Measurements from ENCODE around the gene MCTP1.

The MCTP1 gene

DNA sequence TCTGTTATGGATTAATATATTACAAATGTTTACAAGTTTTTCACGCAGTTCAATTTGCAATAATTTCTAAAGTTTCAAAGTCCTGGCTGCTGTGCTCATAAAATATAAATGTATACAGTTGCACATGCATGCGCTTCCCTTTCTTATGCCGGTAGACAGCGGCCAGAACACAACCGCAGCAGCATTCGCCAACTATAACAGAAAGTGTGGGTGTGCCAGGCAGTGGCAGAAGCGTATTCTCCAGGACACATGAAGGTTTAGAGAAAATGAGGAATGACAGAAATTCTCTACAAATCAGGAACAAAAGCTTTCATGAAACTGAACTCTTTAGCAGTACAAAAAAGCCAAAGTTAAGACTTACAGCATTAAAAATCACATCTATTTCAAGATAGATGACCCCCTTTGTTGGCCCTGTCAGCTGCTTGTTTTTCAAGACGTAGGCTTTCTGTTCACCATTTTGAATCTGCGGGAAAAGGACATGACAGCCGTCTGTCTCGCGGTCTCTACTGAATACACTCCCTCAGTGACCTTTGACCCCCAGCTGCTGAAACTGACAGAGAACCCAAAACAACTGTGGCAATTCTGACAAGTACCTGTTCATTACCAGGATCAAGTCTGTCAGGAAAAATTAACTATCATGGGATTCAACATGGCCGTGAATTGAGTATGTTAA lies 414.2 kb downstream of the MCTP1 start:
- POLR2A ChIA-PET (ENCODE audit: low non-redundant PET), result interaction anchor here (0.5 kb wide), 1 partner anchor 896 kb away, joined by 8 read pairs; no protein-coding TSS in a partner anchor
- CTCF ChIA-PET, result no interaction called here
- no peak for DNase-seq (ENCODE audit: low spot score)
- TF ChIP-seq, protein P1, sequence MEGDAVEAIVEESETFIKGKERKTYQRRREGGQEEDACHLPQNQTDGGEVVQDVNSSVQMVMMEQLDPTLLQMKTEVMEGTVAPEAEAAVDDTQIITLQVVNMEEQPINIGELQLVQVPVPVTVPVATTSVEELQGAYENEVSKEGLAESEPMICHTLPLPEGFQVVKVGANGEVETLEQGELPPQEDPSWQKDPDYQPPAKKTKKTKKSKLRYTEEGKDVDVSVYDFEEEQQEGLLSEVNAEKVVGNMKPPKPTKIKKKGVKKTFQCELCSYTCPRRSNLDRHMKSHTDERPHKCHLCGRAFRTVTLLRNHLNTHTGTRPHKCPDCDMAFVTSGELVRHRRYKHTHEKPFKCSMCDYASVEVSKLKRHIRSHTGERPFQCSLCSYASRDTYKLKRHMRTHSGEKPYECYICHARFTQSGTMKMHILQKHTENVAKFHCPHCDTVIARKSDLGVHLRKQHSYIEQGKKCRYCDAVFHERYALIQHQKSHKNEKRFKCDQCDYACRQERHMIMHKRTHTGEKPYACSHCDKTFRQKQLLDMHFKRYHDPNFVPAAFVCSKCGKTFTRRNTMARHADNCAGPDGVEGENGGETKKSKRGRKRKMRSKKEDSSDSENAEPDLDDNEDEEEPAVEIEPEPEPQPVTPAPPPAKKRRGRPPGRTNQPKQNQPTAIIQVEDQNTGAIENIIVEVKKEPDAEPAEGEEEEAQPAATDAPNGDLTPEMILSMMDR (conservative IDR thresholded peaks at IDR 0.05; ENCODE audit: low read depth), result no peak
- no peak overlapping the region for H3K27ac ChIP-seq

DNA sequence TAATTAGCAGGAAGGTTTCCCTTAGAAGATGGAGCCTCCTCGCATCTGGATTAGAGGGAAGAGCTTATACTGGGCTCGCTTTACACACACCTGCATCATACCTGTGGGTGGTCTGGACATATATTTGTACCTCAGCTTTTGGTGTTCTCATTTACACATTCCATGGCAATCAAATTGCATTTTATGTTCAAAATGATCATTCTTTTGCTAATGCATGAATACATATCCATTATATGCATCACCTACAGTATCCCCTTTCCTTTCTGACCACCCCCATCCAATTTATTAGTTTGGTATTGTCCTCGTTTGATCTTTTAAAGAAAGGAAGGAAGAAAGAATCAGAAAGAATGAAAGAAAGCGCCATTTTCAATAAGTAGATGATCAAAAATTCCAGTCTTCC lies 415.0 kb downstream of the MCTP1 start:
- TF ChIP-seq, protein P1 (conservative IDR thresholded peaks at IDR 0.05; ENCODE audit: low read depth), result no peak
- no peak for DNase-seq (ENCODE audit: low spot score)
- ChIA-PET CTCF (no interaction called here), POLR2A (ENCODE audit: low non-redundant PET) (no interaction called here)
- no peak overlapping the region for H3K27ac ChIP-seq

DNA sequence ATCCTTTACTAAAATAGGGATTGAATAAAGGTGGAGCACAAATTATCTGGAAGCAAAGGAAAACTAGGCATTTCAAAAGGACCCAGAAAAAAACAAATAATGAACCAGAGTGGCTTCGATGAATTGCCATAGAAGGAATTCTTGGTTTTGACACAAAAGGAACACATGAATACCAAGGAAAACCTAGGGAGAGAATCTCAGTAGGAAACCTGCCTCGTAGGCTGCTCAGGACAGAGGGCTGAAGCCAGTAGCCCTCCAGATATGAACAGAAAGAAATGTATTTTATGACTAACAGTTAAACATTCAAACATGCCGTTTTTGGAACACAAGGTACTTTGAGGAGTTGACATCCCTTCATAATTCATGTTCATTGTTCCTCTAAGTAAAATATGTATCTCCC lies 420.9 kb downstream of the MCTP1 start:
- DNase-seq (ENCODE audit: low spot score), result no peak
- ChIA-PET POLR2A (ENCODE audit: low non-redundant PET) (no interaction called here), CTCF (interaction anchor here (0.6 kb wide), 1 partner anchor 1060 kb away, joined by 3 read pairs; no protein-coding TSS in a partner anchor)
- H3K27ac ChIP-seq, result no peak overlapping the region
- TF ChIP-seq, protein P1 (conservative IDR thresholded peaks at IDR 0.05; ENCODE audit: low read depth), result no peak

DNA sequence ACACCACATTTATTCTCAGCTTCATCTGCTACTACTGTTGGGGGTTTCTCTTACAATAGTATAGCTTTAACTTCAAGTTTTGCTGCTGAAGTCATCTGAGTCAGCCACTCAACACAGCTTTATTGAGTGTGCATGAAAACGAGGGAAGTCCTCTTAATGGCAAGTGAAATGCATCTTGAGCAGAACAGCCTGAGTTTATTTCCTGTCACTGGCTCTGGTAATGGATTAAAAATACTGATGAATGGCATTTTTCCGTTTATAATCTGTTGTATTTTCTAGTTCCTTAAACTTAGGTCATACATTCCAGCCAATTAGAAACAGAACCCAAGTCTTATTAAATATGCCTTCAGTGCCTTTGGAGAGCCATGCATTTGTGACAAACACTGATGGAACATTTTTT lies 427.8 kb downstream of the MCTP1 start:
- ChIA-PET CTCF (interaction anchor here (0.6 kb wide), 1 partner anchor 32 kb away, joined by 3 read pairs; no protein-coding TSS in a partner anchor), POLR2A (ENCODE audit: low non-redundant PET) (no interaction called here)
- TF ChIP-seq, protein P1 (conservative IDR thresholded peaks at IDR 0.05; ENCODE audit: low read depth), result no peak
- no peak for DNase-seq (ENCODE audit: low spot score)
- H3K27ac ChIP-seq, result no peak overlapping the region

DNA sequence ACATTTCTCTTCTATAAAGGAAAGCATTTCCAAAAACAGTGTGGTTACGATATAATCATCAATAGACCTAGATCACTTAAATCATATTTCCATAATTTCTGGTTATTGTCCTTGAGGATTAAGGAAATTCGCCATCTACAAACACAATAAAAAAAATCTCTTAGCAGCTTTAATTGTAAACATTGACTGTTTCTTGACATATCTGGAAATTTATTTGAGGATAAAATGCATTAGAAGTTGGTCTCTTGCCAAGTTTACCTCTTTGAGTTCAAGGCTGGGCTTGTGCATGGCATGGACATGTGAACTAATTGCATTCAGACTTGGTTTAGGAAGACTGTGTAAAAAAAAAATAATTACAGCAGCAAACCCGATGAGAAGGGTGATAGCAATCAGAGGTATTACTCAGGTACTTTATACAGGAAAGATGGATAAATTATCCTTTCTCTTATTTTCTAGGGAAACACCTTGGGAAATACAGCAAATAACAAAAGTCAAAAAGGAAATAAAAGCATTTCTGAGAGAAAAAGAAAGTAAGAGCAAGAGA lies 428.6 kb downstream of the MCTP1 start:
- TF ChIP-seq, protein P1 (conservative IDR thresholded peaks at IDR 0.05; ENCODE audit: low read depth), result no peak
- no peak for DNase-seq (ENCODE audit: low spot score)
- H3K27ac ChIP-seq, result no peak overlapping the region
- POLR2A ChIA-PET (ENCODE audit: low non-redundant PET), result no interaction called here
- CTCF ChIA-PET, result interaction anchor here (0.7 kb wide), 1 partner anchor 1877 kb away, joined by 3 read pairs; no protein-coding TSS in a partner anchor

DNA sequence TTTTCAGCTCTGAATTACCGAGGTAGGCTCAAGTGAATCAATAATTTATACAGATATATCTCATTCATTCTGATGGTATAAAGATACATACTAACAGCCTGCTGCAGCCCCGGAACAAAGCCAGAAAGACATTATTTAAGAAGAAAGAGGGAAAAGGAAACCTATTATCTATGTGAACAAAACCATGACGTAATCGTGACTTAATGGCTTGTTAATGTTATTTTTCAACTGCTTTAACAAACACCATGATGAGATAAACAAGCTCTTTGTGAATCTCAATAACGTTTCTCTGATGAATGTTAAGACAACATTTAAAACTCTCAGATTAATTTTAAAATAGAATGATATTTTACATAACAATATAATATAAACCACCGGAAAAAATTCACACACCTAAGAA lies 429.4 kb downstream of the MCTP1 start:
- ChIA-PET CTCF (interaction anchor here (0.8 to 1.0 kb wide), 2 partner anchors 11 to 16 kb away, joined by 3 read pairs; no protein-coding TSS in a partner anchor), POLR2A (ENCODE audit: low non-redundant PET) (no interaction called here)
- DNase-seq (ENCODE audit: low spot score), result no peak
- TF ChIP-seq, protein P1 (conservative IDR thresholded peaks at IDR 0.05; ENCODE audit: low read depth), result no peak
- H3K27ac ChIP-seq, result no peak overlapping the region

Data from RWPE1 (cell line).